ENCODE data around the gene ZFP3. TPM values are rescaled to one million over a fixed set of nuclear protein-coding genes. Genes with fewer than 3 reads are reported as not detected.

Gene ZFP3
- total and polyA plus RNA-seq, 2 of the 4 experiments (the other 2 are of a cell fraction), result 0.54 to 0.75 TPM

DNA sequence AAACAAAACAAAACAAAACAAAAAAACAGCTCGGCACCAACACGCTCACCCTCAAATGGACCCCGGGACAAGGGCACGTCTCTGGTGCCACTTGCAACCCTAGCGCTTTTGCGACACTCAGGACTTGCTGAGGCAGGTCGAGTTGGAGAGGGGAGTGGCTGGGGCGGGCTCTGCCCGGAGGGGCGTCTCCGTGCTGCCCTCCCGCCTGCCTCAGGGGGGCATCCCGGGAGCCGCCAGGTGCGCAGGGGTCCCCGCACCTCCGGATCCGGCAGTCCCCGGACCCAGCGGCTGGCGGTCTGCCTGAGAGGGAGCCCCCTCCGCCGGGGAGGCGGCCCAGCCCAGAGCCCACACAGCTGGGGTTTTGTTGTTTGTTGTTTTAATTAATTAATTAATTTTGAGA lies 43.0 kb upstream of the ZFP3 start, which contains the start of gene SLC52A1:
Gene SLC52A1 (minus strand): TSS at position 112 of the 400 bp plus-strand sequence. CDS start 820 bp downstream, outside the sequence.
- no peak within 1 kb of the TSS for H4K8ac ChIP-seq (ENCODE audit: low read depth in 2 of 2, low read length in 2 of 2)
- H3K36me3 ChIP-seq (ENCODE audit: control insufficient read depth, insufficient read depth, low read length), result no peaks in the 10 kb centered on the region
- H3K4me3 ChIP-seq (ENCODE audit: insufficient read depth, low read depth, low read length), result peak within 1 kb of the TSS; percentile 8; the same call in 1 of the 2 replicates
- no peaks in the 10 kb centered on the region for H3K9me1 ChIP-seq (ENCODE audit: insufficient read depth, low read length)
- H3K56ac ChIP-seq (ENCODE audit: extremely low read depth, insufficient read depth, low read length), result no peak within 1 kb of the TSS
- H3K27ac ChIP-seq (ENCODE audit: insufficient read depth, low read length), result no peak within 1 kb of the TSS
- no peak within 1 kb of the TSS for H4K5ac ChIP-seq (ENCODE audit: low read depth, low read length)
- H2BK20ac ChIP-seq (ENCODE audit: low read depth, low read length), result no peak within 1 kb of the TSS
- dilution Hi-C loops (cut with HindIII; ENCODE audit: low sequenced_read_pairs, unreplicated experiment) (no loop called here), intact Hi-C loops (cut with micrococcal nuclease) (no loop called here), in situ Hi-C loops (cut with MboI; ENCODE audit: low sequenced_read_pairs) (no loop called here)
- no peak within 1 kb of the TSS for H2BK5ac ChIP-seq (ENCODE audit: low read depth, low read length, poor library complexity, severe bottlenecking)
- H2AFZ ChIP-seq (replicated peaks; ENCODE audit: low read length, poor library complexity), result peak within 1 kb of the TSS; percentile 61
- H3K9ac ChIP-seq (ENCODE audit: low read depth, low read length), result no peak within 1 kb of the TSS
- H3K23ac ChIP-seq (ENCODE audit: low read depth, low read length), result no peak within 1 kb of the TSS
- no peak within 1 kb of the TSS for H3K18ac ChIP-seq (ENCODE audit: low read depth, low read length)
- CTCF ChIA-PET, result interaction anchor here (0.6 to 0.7 kb wide), 2 partner anchors 26 to 75 kb away, joined by 3 to 4 read pairs; no protein-coding TSS in a partner anchor
- no TSS peak for BruUV-seq (replicated peaks)
- no peak within 1 kb of the TSS for H3K4ac ChIP-seq (ENCODE audit: low read depth, low read length)
- no peaks in the 10 kb centered on the region for H3K79me1 ChIP-seq (ENCODE audit: low read depth in 1 of 2, low read length in 2 of 2)
- peak within 1 kb of the TSS; percentile 70; the same call in 1 of the 2 replicates for H3K4me2 ChIP-seq (ENCODE audit: low read depth, low read length)
- no peaks in the 10 kb centered on the region for H4K20me1 ChIP-seq (ENCODE audit: insufficient read depth, low read length)
- TF ChIP-seq RFX5 (IDR thresholded peaks at IDR 0.05; ENCODE audit: low read depth, low read length) (no peak), FOS (IDR thresholded peaks at IDR 0.05; ENCODE audit: low read depth, low read length) (no peak), POLR2A (IDR thresholded peaks at IDR 0.05; ENCODE audit: low read depth, low read length) (no peak), RAD21 (IDR thresholded peaks at IDR 0.05; ENCODE audit: low read length) (no peak), RCOR1 (IDR thresholded peaks at IDR 0.05; ENCODE audit: insufficient replicate concordance, low read length) (no peak), CEBPB (IDR thresholded peaks at IDR 0.05; ENCODE audit: low read depth, low read length) (no peak), MXI1 (IDR thresholded peaks at IDR 0.05; ENCODE audit: borderline replicate concordance, low read depth, low read length) (no peak), BHLHE40 (IDR thresholded peaks at IDR 0.05; ENCODE audit: low read depth, low read length) (no peak), MAZ (IDR thresholded peaks at IDR 0.05; ENCODE audit: borderline replicate concordance, low read depth, low read length) (no peak), NFE2L2 (IDR thresholded peaks at IDR 0.05; ENCODE audit: low read depth, low read length) (no peak), MAFK (IDR thresholded peaks at IDR 0.05; ENCODE audit: low read depth, low read length) (no peak)
- TF ChIP-seq, protein P1, sequence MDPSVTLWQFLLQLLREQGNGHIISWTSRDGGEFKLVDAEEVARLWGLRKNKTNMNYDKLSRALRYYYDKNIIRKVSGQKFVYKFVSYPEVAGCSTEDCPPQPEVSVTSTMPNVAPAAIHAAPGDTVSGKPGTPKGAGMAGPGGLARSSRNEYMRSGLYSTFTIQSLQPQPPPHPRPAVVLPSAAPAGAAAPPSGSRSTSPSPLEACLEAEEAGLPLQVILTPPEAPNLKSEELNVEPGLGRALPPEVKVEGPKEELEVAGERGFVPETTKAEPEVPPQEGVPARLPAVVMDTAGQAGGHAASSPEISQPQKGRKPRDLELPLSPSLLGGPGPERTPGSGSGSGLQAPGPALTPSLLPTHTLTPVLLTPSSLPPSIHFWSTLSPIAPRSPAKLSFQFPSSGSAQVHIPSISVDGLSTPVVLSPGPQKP (IDR thresholded peaks at IDR 0.05; ENCODE audit: borderline replicate concordance, low read depth, low read length), result no peak
- TF ChIP-seq, protein P2, sequence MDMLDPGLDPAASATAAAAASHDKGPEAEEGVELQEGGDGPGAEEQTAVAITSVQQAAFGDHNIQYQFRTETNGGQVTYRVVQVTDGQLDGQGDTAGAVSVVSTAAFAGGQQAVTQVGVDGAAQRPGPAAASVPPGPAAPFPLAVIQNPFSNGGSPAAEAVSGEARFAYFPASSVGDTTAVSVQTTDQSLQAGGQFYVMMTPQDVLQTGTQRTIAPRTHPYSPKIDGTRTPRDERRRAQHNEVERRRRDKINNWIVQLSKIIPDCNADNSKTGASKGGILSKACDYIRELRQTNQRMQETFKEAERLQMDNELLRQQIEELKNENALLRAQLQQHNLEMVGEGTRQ (IDR thresholded peaks at IDR 0.05; ENCODE audit: low read depth, low read length), result no peak
- TF ChIP-seq, protein P3, sequence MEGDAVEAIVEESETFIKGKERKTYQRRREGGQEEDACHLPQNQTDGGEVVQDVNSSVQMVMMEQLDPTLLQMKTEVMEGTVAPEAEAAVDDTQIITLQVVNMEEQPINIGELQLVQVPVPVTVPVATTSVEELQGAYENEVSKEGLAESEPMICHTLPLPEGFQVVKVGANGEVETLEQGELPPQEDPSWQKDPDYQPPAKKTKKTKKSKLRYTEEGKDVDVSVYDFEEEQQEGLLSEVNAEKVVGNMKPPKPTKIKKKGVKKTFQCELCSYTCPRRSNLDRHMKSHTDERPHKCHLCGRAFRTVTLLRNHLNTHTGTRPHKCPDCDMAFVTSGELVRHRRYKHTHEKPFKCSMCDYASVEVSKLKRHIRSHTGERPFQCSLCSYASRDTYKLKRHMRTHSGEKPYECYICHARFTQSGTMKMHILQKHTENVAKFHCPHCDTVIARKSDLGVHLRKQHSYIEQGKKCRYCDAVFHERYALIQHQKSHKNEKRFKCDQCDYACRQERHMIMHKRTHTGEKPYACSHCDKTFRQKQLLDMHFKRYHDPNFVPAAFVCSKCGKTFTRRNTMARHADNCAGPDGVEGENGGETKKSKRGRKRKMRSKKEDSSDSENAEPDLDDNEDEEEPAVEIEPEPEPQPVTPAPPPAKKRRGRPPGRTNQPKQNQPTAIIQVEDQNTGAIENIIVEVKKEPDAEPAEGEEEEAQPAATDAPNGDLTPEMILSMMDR (conservative IDR thresholded peaks at IDR 0.05; ENCODE audit: low read depth, low read length), result no peak
- H3K4me1 ChIP-seq (ENCODE audit: control insufficient read depth, insufficient read depth, low read length), result no peaks in the 10 kb centered on the region
- whole genome bisulfite sequencing, 2 experiments (ENCODE audit: extremely low coverage in 2 of 2, insufficient read length in 1 of 2), result 28% methylated on average over 6 of the region's 24 CpGs; no CpG with 5 or more reads in 1 of the 2 experiments
- H4K91ac ChIP-seq (ENCODE audit: insufficient read depth, low read depth, low read length), result no peak within 1 kb of the TSS
- H2BK120ac ChIP-seq (ENCODE audit: low read depth, low read length), result no peak within 1 kb of the TSS
- ATAC-seq (ENCODE audit: low read depth) (no peak), DNase-seq (no peak)
- POLR2A ChIA-PET (ENCODE audit: unreplicated experiment), result no interaction called here
- H2AK5ac ChIP-seq (ENCODE audit: low read depth, low read length), result no peak within 1 kb of the TSS
- H3K27me3 ChIP-seq (ENCODE audit: control insufficient read depth, insufficient read depth, low read length), result peaks cover 9% of the 10 kb centered on the region
- H3K9me3 ChIP-seq (ENCODE audit: control insufficient read depth, insufficient read depth, low read length), result no peaks in the 10 kb centered on the region
- no peak within 1 kb of the TSS for H3K14ac ChIP-seq (replicated peaks; ENCODE audit: low read depth, low read length)
- peak within 1 kb of the TSS; percentile 42 for H2AK9ac ChIP-seq (replicated peaks; ENCODE audit: low read depth, low read length, poor library complexity)
- no peak within 1 kb of the TSS for H2BK15ac ChIP-seq (ENCODE audit: low read depth, low read length)
